GM18517 (cell line): Measurements from ENCODE around the gene KIFC3.
"Not testable (repeated sequence)": the region's sequence is repeated elsewhere in the genome, so short reads cannot be mapped to it uniquely, and the experiment has no call there.

ENCODE experiments used
- ATAC-seq: cut with Tn5 transposase; IDR thresholded peaks from one replicate; pipeline ENCODE4 v1.9.1; 2021; ENCODE audit warnings: mild to moderate bottlenecking, moderate library complexity; ENCODE audit not compliant: unreplicated experiment

KIFC3 gene

DNA sequence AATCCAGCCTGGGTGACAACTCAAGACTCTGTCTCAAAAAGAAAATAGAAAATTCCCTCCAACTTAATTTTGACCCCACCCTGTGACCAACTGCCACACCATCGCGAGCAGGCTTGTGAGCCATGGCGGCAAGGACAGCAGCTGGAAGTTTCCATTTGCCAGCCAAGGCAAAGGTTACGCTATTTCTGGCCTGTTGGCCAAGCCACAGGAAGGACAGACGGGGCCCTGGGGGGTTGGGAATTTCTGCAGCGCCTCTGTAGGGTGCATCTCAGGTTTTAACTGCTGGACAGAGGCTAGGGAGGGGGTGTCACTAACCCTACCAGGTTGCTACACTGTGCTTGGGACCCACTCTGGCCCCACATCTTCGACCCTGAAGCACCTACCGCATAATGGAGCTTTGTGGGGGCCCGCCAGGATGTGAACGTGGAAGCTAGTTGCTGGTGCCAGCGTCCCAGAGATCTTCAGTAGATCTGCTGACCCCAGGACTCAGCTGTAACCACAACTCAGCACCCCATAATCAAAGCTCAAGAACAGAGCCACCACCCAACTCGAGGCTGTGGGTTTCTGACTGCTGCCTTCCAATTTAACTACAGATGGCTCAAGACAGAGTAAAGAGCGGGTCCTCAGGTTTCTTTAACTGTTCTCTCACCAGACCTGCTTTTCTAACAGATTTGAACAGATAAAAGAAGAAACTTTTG lies 10.9 kb downstream of the KIFC3 start:
- ATAC-seq = no peak

DNA sequence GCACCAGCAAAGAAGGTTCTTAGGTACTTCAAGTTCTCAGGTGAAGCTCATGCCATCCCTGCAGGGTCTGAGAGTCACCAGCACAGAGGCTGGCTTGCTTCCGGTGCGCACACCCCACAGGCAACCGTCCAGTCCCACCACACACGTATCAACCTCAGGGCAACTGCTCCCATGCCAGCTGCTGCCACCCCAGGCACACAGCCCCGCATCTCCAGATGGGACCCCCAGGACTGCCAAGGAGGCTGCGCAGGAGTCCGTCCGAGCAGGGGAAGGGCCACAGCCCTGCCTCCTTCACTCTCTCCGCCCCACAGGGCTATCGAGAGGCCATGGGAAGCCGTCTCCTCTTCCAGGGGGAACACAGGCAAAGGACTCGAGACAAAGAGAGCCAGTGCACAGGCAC lies 13.3 kb downstream of the KIFC3 start:
- ATAC-seq = no peak

- ATAC-seq = no peak
These were observed 13.9 kb downstream of the KIFC3 start for GRCh38 chr16:57788252-57788841.

DNA sequence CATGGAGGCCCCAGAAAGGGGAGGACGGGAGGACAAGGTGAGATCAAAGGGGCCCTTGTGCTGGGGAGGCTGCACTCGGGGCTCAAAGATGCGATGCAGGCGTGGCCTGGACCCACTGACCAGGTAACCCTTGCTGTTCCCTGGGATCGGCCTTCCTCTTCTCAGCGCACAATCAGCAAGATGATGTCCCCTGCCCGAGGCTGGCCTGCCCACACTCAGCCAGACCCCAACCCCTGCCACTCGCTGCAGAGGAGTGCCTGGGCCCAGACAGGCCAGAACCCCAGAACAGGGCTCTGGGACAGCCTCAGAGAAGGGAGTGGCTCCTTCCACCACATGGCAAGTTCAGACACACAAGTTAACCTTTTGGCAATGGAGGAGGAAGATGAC lies 14.8 kb downstream of the KIFC3 start:
- no peak for ATAC-seq

GRCh38 chr16:57786632-57787518 lies 15.4 kb downstream of the KIFC3 start:
- ATAC-seq = no peak

DNA sequence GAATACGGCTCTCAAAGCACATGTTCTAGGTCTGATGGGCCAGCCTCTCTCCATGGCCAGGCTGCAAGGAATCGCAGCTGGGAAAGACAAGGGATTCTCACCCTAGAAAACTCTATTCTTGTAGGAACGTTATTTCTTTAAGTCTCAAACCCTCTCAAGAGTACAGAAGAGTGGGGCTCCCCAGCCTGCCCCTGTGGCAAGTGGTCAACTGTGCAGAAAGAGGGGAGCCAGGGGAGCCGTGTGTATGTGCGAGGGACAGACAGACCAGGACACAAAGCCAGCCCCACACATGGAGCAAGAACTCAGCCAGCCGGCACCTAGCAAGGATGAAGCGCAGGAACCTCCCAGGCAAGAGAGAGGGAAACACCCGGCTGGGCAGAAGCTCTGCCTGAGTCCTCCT lies 16.4 kb downstream of the KIFC3 start:
- no peak for ATAC-seq

GRCh38 chr16:57785385-57785784 lies 16.9 kb downstream of the KIFC3 start:
- no peak for ATAC-seq

- no peak for ATAC-seq
These were observed 18.0 kb downstream of the KIFC3 start for GRCh38 chr16:57784334-57784733.

GRCh38 chr16:57783883-57784282 lies 18.4 kb downstream of the KIFC3 start:
- ATAC-seq = no peak

DNA sequence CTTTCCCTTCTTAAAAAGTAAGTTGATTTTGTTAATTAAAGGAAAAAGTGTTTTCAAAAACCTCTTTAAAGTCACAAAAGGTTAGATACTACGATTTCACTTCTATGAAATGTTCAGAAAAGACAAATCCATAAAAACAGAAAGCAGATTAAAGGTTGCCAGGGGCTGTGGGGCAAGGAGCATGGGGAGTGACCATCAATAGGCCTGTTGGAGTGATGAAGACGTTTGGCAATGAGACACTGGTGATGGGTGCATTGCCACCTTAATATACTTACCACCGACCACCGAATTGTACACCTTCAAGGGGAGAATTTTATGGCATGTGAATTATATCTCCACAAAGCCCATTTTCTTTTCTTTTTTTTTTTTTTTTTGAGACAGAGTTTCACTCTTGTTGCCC lies 19.2 kb downstream of the KIFC3 start:
- ATAC-seq = no peak

DNA sequence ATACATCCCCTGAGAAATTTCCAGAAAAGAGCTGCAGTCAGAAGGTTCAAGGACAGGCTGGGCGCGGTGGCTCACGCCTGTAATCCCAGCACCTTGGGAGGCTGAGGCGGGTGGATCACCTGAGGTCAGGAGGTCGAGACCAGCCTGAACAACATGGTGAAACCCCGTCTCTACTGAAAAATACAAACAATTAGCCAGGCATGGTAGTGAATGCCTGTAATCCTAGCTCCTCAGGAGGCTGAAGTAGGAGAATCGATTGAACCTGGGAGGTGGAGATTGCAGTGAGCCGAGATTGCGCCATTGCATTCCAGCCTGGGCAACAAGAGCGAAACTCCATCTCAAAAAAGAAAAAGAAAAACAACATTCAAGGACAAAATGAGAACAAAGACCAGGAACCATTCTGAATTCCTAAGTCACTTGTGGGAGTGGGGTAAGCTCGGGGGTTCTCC lies 19.7 kb downstream of the KIFC3 start:
- ATAC-seq = not testable (repeated sequence)

DNA sequence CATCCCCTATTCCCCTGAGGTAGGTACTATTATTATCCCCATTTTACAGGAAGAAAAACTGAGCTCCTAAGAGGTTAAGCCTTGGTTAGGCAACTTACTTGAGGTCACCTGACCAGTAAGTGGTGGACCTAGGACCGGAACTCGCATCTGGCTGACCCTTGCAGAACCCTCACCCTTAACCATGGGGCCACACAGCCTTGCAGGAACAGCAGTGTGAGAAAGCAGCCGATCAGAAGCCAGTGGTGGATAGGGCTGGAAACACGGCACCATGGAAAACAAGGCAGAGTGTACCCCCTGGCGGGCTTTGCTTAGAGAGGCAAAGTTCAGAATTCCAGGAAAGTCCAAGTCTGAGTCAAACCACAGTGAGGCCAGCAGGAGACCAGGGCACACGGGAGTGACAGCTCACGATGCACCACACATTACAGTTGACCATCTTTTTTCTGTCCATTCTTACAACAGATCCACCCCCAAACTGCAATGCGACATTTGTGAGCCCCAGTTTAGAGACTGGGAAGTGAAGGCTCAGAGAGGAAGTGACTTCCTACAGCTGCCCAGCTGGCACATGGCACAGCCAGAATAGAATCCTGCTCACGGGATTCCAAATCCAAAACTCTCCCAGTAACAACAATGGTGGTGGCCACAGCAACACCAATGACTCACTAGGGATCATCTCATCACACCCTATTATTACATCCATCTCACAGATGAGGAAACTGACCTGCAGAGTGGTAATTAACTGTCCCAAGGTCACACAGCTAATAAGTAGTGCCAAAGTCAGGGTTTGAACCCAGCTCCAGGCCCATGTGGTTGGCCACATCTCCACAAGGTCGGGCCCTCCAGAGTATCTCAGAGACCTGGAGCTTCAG lies 20.3 kb downstream of the KIFC3 start:
- no peak for ATAC-seq

GRCh38 chr16:57781349-57781740 lies 20.9 kb downstream of the KIFC3 start:
- no peak for ATAC-seq

DNA sequence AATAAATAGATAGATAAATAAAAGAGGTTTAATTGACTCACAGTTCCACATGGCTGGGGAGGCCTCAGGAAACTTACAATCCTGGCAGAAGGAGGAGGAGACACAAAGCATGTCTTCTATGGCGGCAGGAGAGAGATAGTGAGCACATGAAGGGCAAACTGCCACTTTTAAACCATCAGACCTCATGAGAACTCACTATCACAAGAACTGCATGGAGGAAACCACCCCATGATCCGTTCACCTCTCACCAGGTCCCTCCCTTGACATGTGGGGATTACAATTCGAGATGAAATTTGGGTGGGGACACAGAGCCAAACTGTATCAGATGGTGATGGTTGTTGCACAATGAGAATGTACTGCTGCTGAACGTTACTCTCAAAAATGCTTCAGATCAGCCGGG lies 22.5 kb downstream of the KIFC3 start:
- ATAC-seq = not testable (repeated sequence)

GRCh38 chr16:57778658-57779057 lies 23.6 kb downstream of the KIFC3 start:
- no peak for ATAC-seq

DNA sequence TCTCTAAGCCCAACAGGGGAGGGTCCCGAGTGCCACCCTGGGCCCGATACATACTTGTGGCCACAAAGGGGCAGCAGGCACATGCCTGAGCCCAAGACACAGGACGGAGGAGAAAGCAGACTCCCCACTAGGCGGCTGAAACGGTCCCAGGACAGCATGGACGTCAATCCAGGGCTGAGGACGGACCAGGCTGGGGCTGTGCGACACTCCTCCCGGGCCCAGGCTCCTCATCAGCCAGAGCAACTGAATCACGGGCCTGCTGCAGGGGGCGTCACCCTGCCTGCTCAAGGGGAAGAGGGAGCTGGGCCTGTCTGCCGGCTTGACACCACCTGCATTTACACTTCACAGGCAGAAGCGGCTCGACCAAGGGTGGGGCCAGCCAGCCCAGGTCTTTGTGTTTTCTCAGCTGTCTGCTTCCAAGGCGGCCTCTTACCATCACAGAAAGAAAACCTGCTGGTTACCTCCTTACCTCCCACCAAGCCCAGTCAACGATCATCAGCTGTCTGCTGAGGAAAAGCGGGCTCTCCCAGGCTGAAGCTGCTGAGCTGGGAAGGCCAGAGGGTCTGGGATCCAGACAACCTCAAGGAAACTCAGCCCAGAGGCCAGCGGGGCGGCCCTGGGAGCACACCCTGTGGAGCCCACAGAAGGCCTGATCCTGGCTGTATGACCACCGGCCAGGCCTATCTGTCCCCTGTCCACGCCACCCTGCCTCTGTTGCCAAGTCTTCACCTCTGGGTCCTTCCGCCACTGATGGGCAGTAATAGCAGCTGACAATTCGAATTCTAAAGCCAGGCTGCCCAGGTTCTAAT lies 26.4 kb downstream of the KIFC3 start:
- ATAC-seq = no peak

DNA sequence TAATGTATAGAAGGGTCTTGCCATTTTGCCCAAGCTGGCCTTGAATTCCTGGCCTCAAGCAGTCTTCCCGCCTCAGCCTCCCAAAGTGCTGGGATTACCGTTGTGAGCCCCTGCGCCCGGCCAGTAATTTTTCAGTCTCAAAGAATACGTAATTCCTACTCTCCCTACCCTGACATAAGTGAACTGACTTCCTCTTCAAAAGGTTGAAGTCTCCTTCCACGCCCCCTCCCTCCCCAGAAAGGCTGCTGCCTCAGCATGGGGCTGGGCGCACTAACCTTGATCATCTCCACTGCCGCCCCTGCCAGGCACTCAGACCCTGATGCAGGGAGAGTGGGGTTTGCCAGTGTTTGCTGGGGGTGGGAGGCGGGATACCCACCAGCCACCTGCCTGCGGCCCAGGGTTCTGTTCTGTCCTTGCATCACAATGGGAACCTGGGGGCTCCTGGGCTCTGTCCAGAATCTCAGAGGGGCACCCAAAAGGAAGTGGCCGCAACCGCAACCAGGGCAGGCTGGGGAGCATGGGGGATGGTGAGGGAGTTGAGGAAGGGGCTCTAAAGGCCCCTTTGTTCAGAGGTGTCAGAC lies 27.5 kb downstream of the KIFC3 start:
- no peak for ATAC-seq

DNA sequence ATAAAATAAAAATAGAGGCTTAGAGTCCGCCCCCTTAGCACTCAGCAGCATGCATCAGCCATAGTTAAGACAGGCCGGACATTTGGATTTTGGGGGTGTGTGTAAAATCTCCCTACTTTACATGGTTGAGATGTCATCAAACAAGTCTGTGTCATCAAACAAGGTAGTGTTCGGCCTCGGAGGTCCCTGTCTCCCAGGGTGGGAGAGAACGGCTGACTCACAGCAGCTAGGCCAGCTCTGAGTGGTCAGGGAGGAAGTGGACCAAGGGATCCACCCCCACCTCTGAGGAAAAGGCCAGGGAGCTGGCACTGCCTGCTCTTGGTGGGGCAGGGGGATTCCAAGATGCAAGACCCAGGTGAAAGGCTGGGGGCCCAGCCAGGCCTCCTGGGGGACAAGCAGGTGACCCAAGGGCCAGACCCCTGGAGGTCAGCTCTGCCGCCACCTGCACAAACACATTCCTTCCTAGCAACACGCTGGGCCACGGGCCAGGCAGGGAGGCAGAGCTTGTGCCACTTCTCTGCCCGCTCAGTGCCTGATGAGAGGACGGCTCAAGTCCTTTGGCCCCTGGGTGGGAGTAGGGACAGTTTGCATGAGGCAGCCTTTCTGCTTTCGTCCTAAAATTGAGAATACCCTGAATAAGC lies 28.5 kb downstream of the KIFC3 start:
- ATAC-seq = no peak

GRCh38 chr16:57773019-57773418 lies 29.3 kb downstream of the KIFC3 start:
- no peak for ATAC-seq
